GM18867 (cell line): Measurements from ENCODE around the gene CCDC186.

Source experiments
- ATAC-seq: cut with Tn5 transposase; IDR thresholded peaks from one replicate; pipeline ENCODE4 v1.9.1; 2021; ENCODE audit warnings: mild to moderate bottlenecking, moderate library complexity; ENCODE audit not compliant: unreplicated experiment

CCDC186 gene

GRCh38 chr10:114073395-114074186, 100.4 kb downstream of the CCDC186 start:
- peak; percentile 41 for ATAC-seq

- peak; percentile 17 for ATAC-seq
These were observed 102.8 kb downstream of the CCDC186 start for GRCh38 chr10:114071178-114071577.
